Measurements from ENCODE around the gene CPM. TPM values are rescaled to one million over a fixed set of nuclear protein-coding genes. Genes with fewer than 3 reads are reported as not detected.

The CPM gene
- total RNA-seq, 2 experiments from 2014 or later, result 0.27 to 0.87 TPM

- no peak overlapping the region for H3K27ac Mint-ChIP-seq
- H3K9me3 Mint-ChIP-seq, result no peaks in the 10 kb centered on the region
- no peak overlapping the region for H3K4me3 Mint-ChIP-seq
- CTCF ChIA-PET, result interaction anchor here (1.2 kb wide), 1 partner anchor 9 kb away, joined by 6 read pairs; no protein-coding TSS in a partner anchor
- POLR2A ChIA-PET, result no interaction called here
- no peak for DNase-seq
- H3K36me3 Mint-ChIP-seq (ENCODE audit: low read depth), result no peaks in the 10 kb centered on the region
- H3K4me1 Mint-ChIP-seq, result no peaks in the 10 kb centered on the region
- no peaks in the 10 kb centered on the region for H3K27me3 Mint-ChIP-seq
Measured at GRCh38 chr12:68913682-68914081, 19.3 kb downstream of the CPM start.

GRCh38 chr12:68912916-68913315 lies 20.1 kb downstream of the CPM start:
- no peaks in the 10 kb centered on the region for H3K4me1 Mint-ChIP-seq

GRCh38 chr12:68911197-68911718 lies 21.7 kb downstream of the CPM start:
- H3K27ac Mint-ChIP-seq, result no peak overlapping the region
- ChIA-PET CTCF (no interaction called here), POLR2A (no interaction called here)
- H3K4me1 Mint-ChIP-seq, result no peaks in the 10 kb centered on the region
- no peak for DNase-seq
- H3K27me3 Mint-ChIP-seq, result no peaks in the 10 kb centered on the region
- H3K4me3 Mint-ChIP-seq, result no peak overlapping the region
- no peaks in the 10 kb centered on the region for H3K36me3 Mint-ChIP-seq (ENCODE audit: low read depth)
- no peaks in the 10 kb centered on the region for H3K9me3 Mint-ChIP-seq

More at GRCh38 chr12:68912916-68913315, 20.1 kb downstream of the CPM start:
- Mint-ChIP-seq H3K27me3 (no peaks in the 10 kb centered on the region), H3K4me3 (no peak overlapping the region), H3K27ac (no peak overlapping the region), H3K36me3 (ENCODE audit: low read depth) (no peaks in the 10 kb centered on the region), H3K9me3 (no peaks in the 10 kb centered on the region)
- POLR2A ChIA-PET, result no interaction called here
- CTCF ChIA-PET, result interaction anchor here (1.2 to 1.6 kb wide), 2 partner anchors 10 to 11 kb away, joined by 6 read pairs; no protein-coding TSS in a partner anchor
- DNase-seq, result no peak

- DNase-seq, result no peak
- Mint-ChIP-seq H3K36me3 (ENCODE audit: low read depth) (no peaks in the 10 kb centered on the region), H3K9me3 (no peaks in the 10 kb centered on the region), H3K27me3 (no peaks in the 10 kb centered on the region), H3K4me3 (no peak overlapping the region), H3K4me1 (no peaks in the 10 kb centered on the region), H3K27ac (no peak overlapping the region)
- ChIA-PET POLR2A (no interaction called here), CTCF (no interaction called here)
Measured at GRCh38 chr12:68910128-68910527, 22.8 kb downstream of the CPM start.

GRCh38 chr12:68908076-68908475 lies 24.9 kb downstream of the CPM start:
- H3K4me1 Mint-ChIP-seq, result no peaks in the 10 kb centered on the region
- no peak overlapping the region for H3K4me3 Mint-ChIP-seq
- POLR2A ChIA-PET, result interaction anchor here (0.6 kb wide), 1 partner anchor 36 kb away, joined by 4 read pairs; no protein-coding TSS in a partner anchor
- CTCF ChIA-PET, result interaction anchor here (0.9 kb wide), 1 partner anchor 13 kb away, joined by 4 read pairs; no protein-coding TSS in a partner anchor
- no peaks in the 10 kb centered on the region for H3K27me3 Mint-ChIP-seq
- no peak for DNase-seq
- H3K27ac Mint-ChIP-seq, result no peak overlapping the region
- no peaks in the 10 kb centered on the region for H3K36me3 Mint-ChIP-seq (ENCODE audit: low read depth)
- H3K9me3 Mint-ChIP-seq, result no peaks in the 10 kb centered on the region

GRCh38 chr12:68905733-68906132 lies 27.2 kb downstream of the CPM start:
- ChIA-PET CTCF (interaction anchor here (0.6 kb wide), 1 partner anchor 604 kb away, joined by 3 read pairs; no protein-coding TSS in a partner anchor), POLR2A (no interaction called here)
- Mint-ChIP-seq H3K36me3 (ENCODE audit: low read depth) (no peaks in the 10 kb centered on the region), H3K4me3 (no peak overlapping the region), H3K4me1 (no peaks in the 10 kb centered on the region), H3K9me3 (no peaks in the 10 kb centered on the region), H3K27ac (no peak overlapping the region), H3K27me3 (peaks cover 4% of the 10 kb centered on the region)
- DNase-seq, result no peak

- Mint-ChIP-seq H3K4me1 (no peaks in the 10 kb centered on the region), H3K27me3 (peaks cover 8% of the 10 kb centered on the region), H3K9me3 (no peaks in the 10 kb centered on the region), H3K27ac (no peak overlapping the region), H3K36me3 (ENCODE audit: low read depth) (no peaks in the 10 kb centered on the region), H3K4me3 (no peak overlapping the region)
- POLR2A ChIA-PET, result interaction anchor here (0.6 kb wide), 1 partner anchor 147 kb away, joined by 3 read pairs; no protein-coding TSS in a partner anchor
- DNase-seq, result no peak
- CTCF ChIA-PET, result no interaction called here
Measured at GRCh38 chr12:68904351-68904962, 28.5 kb downstream of the CPM start.

- Mint-ChIP-seq H3K4me3 (no peak overlapping the region), H3K36me3 (ENCODE audit: low read depth) (no peaks in the 10 kb centered on the region), H3K4me1 (no peaks in the 10 kb centered on the region), H3K27me3 (peaks cover 8% of the 10 kb centered on the region), H3K9me3 (no peaks in the 10 kb centered on the region), H3K27ac (no peak overlapping the region)
- ChIA-PET CTCF (interaction anchor here (0.9 to 2.4 kb wide), 2 partner anchors 9 to 12 kb away, joined by 3 to 6 read pairs; no protein-coding TSS in a partner anchor), POLR2A (no interaction called here)
- no peak for DNase-seq
Measured at GRCh38 chr12:68903511-68903910, 29.5 kb downstream of the CPM start.

GRCh38 chr12:68901551-68901950 lies 31.4 kb downstream of the CPM start:
- Mint-ChIP-seq H3K27ac (no peak overlapping the region), H3K27me3 (peaks cover 8% of the 10 kb centered on the region), H3K4me3 (no peak overlapping the region), H3K4me1 (no peaks in the 10 kb centered on the region), H3K9me3 (no peaks in the 10 kb centered on the region), H3K36me3 (ENCODE audit: low read depth) (no peaks in the 10 kb centered on the region)
- DNase-seq, result no peak
- ChIA-PET CTCF (interaction anchor here (0.5 to 2.4 kb wide), 4 partner anchors 11 to 105 kb away, joined by 3 to 6 read pairs (median 3); no protein-coding TSS in a partner anchor), POLR2A (no interaction called here)

GRCh38 chr12:68901145-68901544 lies 31.8 kb downstream of the CPM start:
- Mint-ChIP-seq H3K4me1 (no peaks in the 10 kb centered on the region), H3K36me3 (ENCODE audit: low read depth) (no peaks in the 10 kb centered on the region), H3K9me3 (no peaks in the 10 kb centered on the region), H3K27me3 (peaks cover 8% of the 10 kb centered on the region), H3K4me3 (no peak overlapping the region), H3K27ac (no peak overlapping the region)
- no peak for DNase-seq
- ChIA-PET POLR2A (no interaction called here), CTCF (interaction anchor here (0.5 to 2.4 kb wide), 3 partner anchors 11 to 40 kb away, joined by 3 to 6 read pairs (median 3); no protein-coding TSS in a partner anchor)

- H3K9me3 Mint-ChIP-seq, result no peaks in the 10 kb centered on the region
- H3K4me3 Mint-ChIP-seq, result no peak overlapping the region
- peaks cover 8% of the 10 kb centered on the region for H3K27me3 Mint-ChIP-seq
- H3K4me1 Mint-ChIP-seq, result no peaks in the 10 kb centered on the region
- H3K36me3 Mint-ChIP-seq (ENCODE audit: low read depth), result no peaks in the 10 kb centered on the region
- no peak for DNase-seq
- H3K27ac Mint-ChIP-seq, result no peak overlapping the region
- POLR2A ChIA-PET, result no interaction called here
- CTCF ChIA-PET, result no interaction called here
Measured at GRCh38 chr12:68900241-68900640, 32.7 kb downstream of the CPM start.

GRCh38 chr12:68899251-68899771 lies 33.7 kb downstream of the CPM start:
- ChIA-PET CTCF (interaction anchor here (1.1 kb wide), 1 partner anchor 80 kb away, joined by 3 read pairs; no protein-coding TSS in a partner anchor), POLR2A (no interaction called here)
- no peak overlapping the region for H3K4me3 Mint-ChIP-seq
- no peaks in the 10 kb centered on the region for H3K36me3 Mint-ChIP-seq (ENCODE audit: low read depth)
- no peak overlapping the region for H3K27ac Mint-ChIP-seq
- H3K4me1 Mint-ChIP-seq, result no peaks in the 10 kb centered on the region
- peaks cover 8% of the 10 kb centered on the region for H3K27me3 Mint-ChIP-seq
- H3K9me3 Mint-ChIP-seq, result no peaks in the 10 kb centered on the region
- no peak for DNase-seq

- POLR2A ChIA-PET, result no interaction called here
- no peaks in the 10 kb centered on the region for H3K9me3 Mint-ChIP-seq
- no peak for DNase-seq
- peaks cover 3% of the 10 kb centered on the region for H3K4me1 Mint-ChIP-seq
- no peaks in the 10 kb centered on the region for H3K36me3 Mint-ChIP-seq (ENCODE audit: low read depth)
- H3K4me3 Mint-ChIP-seq, result no peak overlapping the region
- H3K27me3 Mint-ChIP-seq, result peaks cover 8% of the 10 kb centered on the region
- no peak overlapping the region for H3K27ac Mint-ChIP-seq
- CTCF ChIA-PET, result interaction anchor here (0.6 to 1.0 kb wide), 3 partner anchors 16 to 33 kb away, joined by 3 read pairs; no protein-coding TSS in a partner anchor
Measured at GRCh38 chr12:68896881-68897540, 36.0 kb downstream of the CPM start.

Data from activated CD4-positive, alpha-beta T cell treated with anti-CD3 and anti-CD28 coated beads, Interleukin-2, amount 10 ng/mL, durations not matched to agents 7 days and 5 days (primary cell).